Stimulated activated CD8-positive, alpha-beta memory T cell treated with anti-CD3 and anti-CD28 coated beads, Interleukin-4, amount 100 ng/mL, for 4 hours (primary cell): Measurements from ENCODE around the gene CRYBG2.

ENCODE experiments used
- DNase-seq, 2 donors: peaks; one replicate each; pipeline ENCODE4 v3.0.0-alpha.2; 2020; ENCODE audit warnings: low read depth in 2 of 2, low spot score in 1 of 2

CRYBG2 gene

DNA sequence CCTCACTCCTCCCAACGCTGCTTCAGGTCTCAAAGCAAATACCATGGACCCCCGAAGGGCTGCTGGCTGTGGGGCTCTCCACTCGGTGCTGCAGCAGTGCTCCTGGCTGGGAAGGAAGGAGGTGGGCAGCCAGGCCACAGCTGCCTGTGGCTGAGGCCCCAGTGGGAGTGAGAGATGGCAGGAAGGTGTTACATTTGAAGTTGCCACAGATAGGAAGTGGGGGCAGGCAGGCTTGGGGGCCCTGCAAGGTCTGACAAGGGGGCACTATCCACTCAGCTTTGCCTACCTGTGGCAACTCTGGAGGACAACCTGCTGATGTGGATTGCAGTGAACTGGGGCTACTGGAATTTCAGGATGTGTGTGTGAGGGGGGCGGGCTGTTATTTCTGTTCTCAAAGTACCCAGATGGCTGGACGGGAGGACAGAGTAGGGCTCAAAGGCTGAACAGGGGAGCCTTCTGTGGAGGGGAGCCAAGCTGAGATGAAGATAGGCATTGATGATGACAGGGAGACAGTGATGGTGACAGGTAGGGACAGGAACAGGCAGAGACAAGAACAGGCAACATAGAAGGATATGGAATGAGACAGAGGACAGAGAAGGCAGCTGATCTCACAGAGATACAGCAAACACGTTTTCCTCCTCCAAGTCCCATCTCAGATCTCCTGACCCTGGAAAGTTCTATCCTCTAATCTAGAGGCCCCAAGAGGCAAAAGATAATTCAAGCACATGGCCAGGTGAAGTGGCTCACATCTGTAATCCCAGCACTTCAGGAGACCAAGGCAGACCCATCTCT lies 16.9 kb upstream of the CRYBG2 start:
- no peak for DNase-seq

DNA sequence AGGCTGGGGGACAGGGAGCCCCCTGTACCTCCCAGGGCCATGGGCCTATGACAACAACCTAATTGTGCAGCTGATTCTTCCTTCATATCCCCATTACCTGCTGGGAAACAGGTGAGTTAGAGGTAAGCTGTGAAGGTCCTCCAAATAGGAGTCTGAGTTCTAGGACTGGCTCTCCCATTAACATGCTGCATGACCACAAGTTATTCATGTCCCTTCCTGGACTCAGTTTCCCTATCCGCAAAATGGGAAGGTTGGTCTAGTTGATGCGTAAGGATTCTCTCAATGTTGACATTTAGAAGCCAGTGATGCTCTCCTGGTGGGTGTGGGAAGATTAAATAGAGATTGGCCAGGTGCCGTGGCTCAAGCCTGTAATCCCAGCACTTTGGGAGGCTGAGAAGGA lies 14.6 kb upstream of the CRYBG2 start:
- no peak for DNase-seq

DNA sequence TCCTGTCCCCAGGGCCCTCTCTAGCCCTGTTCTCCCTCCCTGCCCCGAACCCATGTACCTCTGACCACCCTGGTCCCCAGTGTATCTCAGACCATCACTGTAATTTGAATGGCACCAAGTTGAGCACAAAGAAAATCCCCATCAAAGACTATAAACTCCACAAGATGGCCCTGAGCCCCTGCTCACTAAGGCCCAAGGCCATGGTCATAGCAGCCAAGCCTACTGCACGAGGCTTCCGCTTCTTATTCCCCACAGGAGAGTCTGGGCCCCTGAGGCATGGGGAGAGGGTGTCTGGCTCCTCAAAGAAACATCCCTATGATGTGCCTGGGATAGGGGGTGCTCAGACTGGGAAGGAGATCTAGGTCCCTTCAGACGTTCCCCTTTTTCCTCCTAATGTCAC lies 14.1 kb upstream of the CRYBG2 start:
- no peak for DNase-seq

DNA sequence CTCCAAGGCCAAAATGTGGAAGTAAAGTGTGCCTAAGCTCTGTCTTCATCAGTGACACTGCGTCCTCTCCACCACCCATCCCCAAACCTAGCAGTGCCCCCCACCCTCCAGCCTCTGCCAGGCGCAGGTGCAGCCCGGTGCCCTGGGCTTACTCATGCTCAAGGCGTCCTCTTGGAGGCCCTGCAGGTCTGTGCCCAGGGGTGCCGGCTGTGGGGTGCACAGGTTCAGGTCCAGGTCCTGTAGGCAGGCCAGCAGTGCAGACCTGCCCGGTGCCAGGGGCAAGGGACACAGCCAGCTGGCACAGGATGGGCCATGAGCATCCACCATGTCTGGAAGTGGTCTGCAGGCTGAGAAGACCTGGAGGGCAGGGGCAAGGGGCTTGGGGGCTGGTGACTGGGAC lies 13.5 kb upstream of the CRYBG2 start:
- DNase-seq: no peak

DNA sequence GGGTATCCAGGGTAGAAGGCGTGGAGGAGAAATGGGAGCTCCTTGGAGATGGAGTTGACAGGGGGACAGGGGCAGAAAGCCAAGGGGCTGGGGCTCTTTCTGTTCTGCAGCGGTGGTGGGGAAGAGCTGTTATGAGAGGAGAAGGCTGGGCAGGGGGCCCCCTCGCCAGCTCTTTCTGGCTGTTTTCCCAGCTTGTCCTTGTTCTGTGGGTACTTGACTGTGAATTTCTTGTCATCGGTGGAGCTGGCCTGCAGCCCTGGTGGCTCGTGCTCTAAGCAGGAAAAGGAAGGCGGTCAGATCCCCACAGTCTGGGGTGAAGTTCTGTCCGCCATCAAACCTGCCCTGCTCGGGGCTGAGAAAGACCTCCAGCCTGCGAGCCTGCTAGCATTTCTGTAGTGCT lies 11.0 kb upstream of the CRYBG2 start:
- DNase-seq: no peak

DNA sequence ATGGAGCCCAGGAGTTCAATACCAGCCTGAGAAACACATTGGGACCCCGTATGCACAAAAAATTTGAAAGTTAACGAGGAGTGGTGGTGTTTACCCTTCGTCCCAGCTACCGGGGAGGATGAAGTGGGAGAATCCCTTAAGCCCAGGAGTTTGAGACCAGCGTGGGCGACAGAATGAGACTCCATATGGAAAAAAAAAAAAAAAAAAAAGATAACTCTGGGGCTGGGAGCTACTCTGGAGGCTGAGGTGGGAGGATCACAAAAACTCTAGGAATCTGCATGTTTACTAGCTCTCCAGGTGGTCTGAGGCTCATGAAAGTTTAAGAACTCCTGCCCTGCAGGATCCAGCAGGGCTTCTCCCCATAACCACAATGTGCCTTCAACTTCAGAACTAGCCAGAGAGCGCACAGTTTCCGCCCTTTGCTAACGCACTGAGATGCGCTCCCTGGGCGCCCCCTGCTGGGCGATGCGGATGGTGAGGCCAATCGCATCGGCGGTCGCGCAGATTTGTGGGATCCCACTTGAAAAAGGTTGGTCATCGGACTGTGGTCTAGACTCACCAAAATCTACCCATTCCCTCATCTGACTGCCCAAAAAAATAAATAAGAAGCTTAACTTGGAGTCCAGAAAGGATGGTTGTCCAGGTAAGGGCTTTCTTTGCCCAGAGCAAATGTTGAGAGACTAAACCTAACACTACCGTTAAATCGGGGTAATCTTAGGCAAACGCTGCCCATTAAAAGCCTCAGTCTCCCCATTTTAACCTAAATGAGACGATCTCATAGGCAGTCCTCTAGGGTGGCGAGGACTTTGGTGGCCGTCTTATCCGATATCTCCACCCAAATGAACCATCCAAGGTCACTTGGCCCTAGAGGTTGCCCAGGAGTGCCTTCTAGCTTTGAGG lies 9.9 kb upstream of the CRYBG2 start:
- peak; percentile 66 to 72 for DNase-seq

DNA sequence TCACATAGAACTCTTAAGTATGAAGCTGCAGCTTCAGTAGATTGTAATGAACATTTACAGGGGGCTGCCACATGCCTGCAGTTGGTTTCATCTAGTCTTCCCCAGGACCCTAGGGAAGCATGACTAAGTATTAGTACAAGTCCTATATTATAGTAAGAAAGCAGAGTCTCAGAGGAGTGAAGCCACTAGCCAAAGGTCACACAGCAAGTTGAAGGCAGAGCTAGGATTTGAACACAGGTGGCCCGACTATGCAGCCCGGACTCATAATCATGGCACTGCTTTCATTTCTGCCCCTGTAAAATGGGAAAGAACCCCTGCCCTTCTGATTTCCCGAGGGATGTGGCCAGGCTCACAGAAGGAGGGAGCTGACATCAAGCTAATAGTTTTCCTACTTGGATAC lies 8.4 kb upstream of the CRYBG2 start:
- DNase-seq: no peak

DNA sequence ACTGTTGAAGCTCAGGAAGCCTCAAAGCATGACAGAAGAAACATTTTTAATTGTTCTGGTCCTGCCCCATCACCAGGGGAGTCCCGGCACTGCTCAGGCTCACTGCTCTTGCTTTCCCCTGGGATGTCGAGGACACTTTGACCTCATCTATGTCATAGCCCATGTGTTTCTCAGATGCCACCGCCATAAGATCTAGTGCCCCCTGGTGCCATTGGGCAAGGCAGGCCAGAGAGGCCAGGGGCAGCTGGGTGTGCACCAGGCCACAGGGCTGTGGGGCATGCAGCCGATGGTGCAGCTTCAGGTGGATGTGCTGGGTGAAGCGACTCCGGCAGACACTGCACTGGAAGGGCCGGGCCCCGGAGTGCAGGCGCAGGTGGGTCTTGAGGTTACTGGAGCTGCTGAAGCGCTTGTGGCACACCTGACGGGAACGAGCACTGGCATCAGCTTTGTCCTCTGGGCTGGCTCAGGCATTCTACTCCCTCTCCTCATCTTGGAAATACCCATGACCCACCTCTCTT lies 7.7 kb upstream of the CRYBG2 start:
- no peak for DNase-seq

DNA sequence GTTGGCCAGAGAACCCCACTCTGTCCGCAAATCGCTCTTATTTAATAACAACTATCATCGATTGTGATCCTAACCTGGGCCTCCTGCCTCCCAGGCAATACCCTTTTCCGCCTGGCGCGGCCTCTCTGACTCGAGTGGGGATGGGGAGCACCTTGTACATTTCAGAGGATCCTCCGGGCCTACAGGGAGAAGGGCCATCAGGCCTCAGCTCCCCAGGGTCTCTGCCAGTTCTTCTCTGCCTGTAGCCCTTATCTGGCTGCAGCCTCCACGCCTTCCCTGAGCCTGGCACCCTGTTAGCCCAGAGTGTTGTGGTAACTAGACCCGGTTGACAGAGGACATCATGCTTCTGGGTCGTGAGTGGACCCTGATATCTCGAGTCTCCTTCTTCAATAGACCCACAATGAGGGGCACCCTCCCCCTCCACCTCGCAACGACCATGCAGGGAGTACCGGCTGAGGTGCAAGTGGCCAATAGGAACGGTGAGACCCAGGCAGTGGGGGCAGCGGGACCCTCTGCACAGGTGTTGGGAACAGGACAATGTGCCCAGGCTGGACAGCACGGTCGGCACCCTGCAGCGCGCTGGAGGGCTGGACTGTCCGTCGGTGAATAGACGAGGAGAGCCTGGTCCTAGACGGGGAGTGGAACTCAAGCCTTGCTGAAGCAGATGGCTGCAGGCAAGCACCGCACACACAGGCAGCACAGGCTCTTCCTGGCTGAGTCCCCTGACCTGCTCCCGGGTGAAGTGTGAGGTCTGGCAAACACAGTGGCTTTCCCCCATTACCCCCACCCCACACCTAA lies 7.1 kb upstream of the CRYBG2 start:
- DNase-seq: no peak

DNA sequence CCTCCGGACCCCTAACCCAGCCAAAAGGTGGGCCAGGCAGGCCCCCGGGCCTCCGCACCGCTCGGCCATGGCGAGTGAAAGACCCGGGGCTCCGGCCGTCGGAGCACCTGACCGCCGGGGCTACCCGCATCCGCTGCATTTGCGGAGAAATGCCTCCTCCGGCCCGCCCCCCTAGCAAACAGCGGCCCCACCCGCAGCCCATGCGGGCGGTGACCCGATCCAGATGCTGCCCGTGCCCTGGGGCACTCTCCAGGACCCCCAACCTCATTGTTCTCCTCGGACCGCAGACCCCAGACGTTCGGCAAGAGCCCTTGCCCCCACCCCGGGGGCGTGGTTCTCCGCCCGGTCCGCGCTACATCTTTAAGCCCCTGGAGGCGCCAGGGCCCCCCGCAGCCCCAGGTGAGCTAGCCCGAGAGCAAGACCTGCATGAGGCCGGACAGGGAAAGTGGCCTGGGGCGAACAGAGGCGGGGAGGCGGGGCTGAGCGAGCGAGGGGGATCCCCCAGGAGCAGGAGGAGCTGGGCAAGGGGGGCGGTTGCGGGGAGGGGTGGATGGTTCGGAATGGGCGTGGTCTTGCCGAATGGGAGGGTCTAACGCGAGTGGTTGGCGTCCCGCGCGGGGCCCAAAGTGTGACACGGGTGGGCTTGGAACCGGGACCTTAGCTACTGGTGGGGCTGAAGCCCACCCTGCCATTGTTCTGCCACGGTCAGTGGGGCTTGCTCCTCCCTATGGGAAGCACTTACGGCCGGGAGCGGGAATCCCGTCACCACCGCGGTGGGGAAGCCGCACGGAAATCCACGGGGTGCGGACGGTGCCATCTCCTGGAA lies 6.3 kb upstream of the CRYBG2 start:
- peak; percentile 23 to 24 for DNase-seq

DNA sequence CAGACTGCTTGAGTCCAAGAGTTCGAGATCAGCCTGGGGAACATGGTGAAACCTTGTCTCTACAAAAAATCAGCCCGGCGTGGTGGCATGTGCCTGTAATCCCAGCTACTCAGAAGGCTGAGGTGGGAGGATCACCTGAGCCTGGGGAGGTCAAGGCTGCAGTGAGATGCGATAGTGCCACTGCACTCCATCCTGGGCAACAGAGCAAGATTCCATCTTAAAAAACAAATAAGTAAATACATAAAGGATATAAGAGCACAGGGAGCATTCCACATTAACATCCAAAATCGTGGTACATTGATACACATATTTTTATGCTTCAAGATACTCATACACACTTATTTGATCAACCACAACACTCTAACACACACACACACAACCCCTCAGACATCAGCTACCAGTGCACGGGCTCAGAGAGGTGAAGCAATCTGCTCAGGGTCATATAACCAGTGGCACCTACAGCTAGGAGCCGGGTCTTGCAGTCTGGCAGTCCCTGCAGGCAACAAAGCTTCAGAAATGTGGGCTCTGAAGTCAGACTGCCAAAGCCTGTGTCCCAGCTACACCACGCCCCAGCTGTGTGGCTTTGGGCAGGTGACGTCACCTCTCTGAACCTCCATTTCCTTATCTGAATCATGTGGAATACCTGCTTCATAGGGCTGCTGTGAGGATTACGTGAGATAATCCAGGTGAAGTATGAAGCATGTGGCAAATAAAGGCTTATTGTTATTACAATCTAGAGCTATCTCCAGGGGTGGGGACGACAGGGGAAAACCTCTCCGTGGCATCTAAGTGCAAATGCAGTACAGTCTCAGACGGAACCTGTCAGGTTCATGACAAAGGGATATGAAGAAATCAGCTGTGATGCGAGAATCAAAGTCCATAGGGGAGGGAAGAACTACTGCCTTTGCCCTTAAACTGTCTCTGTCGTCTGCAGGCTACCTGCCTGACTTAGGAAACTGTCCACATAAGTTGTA lies 4.8 kb upstream of the CRYBG2 start:
- DNase-seq: peak; percentile 43 to 52

DNA sequence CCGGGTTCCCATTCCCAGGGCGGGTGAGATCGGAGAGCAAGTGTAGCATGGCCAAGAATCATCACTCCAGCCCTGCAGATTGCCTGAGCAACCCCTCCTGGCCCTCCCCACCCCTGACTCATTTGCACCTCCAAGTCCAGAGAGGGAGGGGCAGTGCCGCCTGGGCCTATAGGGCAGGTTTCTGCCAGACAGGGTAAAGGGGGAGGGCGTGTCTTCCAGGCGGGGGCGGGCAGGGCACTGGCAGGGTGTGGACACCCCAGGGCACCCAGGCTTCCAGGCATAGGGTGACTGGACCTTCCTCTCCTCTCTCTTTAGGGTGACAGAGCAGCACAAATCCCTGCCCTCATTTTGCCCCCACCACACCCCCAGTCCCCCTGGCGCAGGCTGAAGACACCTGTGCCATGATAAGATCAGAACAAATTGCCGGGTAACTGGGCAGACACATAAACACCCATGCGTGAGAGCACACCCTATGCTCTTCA lies 3.2 kb upstream of the CRYBG2 start:
- no peak for DNase-seq

DNA sequence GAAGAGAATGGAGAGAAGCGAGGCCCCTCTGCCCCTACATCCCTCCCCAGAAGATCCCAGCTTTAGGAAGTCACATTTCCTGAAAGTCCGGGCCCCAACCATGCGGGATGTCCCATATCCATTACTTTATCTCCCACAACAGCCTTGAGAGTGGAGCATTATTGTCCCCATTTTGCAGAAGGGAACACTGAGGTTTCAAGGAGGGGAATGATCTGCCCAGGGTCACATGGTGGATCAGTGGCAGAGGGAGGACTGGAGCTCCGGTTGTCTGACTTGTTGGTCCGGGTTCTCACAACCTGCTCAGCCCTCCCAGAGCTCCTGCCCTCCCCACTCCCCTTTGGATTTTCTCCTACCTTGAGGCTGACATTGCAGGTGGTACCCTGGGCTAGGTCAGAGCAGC lies 2.2 kb upstream of the CRYBG2 start:
- no peak for DNase-seq

DNA sequence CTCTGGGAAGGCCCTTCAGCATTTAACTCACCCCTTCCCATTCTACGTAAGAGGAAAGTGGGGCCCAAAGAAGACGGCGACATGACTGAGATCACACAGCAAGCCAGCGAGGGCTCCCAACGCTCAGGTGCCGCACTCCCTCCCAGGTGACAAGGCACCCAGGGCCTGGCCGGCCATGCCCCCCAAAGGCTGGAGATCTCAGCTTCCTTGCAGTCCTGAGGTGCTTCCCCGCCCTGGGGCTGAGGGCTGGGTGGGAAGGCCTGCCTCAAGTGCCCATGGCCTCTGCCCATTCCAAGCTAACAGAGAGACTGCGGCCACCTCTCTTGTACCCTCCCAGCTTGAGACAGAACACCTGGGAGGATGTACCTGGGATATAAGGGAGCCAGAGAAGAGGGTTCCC lies 1.0 kb upstream of the CRYBG2 start:
- no peak for DNase-seq

DNA sequence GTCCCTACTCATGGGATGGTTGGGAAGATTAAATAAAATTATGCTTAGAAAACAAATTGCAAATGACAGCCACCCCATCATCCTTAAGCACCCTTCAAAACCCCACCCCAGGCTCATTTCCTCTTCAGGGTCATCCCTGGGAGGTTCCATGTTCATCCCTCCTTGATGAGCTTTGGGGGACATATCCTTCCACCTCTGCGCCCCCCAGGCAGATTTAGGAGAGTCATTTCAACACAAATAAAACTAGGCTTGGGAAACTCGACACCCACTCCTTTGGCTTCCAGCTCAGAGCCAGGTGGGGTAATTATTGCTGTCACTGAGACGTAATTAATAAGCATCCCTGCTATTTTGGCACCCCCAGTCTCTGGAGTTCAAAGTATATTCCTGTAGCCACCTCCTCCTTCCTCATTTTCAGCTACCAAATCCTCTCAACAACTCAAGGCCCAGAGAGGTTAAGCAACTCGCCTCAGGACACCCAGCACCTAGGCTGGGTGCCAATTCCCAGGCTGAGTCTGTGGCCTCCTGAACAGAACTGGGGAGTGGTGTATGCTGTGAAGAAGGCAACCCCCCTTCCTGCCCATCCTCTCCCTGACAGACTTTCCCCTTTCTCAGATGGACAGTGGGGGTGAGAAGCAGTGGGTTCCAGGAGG lies 595 bp downstream of the CRYBG2 start:
- no peak for DNase-seq

DNA sequence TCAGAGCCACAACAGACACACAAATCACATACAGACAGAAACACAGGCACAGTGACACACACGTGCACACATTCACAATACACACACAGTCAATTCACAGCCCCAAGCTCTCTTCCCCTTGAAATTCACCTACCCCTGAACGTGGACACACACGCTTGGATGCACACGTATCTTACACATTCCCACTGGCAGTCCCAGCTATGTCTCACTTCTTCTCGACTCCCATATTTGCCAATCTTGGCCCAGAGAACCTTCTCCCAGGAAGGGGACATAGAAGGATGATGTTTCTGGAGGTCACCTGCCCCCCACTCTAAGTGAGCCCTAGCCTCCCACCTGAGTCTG lies 1.6 kb downstream of the CRYBG2 start:
- DNase-seq: no peak

DNA sequence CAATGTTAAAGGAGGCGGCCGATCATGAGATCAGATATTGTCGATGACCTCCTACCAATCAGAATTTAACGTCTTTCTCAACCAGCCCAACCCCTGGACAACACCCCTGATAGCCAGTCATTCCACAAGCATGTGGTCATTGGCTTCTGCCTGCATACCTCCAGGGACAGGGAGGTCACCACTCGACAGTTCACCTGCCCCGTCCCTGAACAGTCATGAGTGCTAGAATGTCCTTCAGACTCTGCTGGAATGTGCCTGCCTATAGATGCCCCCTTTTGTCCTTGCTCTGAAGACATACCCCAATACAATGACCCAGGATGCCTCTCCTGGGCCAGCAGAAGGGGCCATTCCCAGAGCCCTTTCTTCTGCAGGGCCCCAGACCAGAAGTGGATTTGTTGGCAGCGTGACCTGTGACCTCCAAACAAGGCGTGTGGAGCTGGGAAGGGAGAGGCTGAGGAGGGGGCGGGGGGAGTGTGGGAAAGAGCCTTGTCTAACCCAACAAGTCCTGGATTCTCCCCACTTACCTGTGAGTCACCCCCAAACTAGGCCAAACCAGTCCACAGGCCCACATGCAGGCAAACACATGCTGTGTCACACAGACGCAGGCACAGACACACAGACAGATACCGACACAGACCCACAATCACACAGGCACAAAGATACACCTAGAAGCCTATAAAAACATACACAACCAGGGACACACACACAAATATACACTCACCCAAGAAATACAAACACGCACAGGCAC lies 2.2 kb downstream of the CRYBG2 start:
- DNase-seq: no peak
